Lower leg skin (tissue), 3 donors: Measurements from ENCODE around the gene KCNC1.

Experiments
- CTCF ChIP-seq, 3 donors: fragments of 450-650 bp; IDR thresholded peaks; one replicate each; pipeline ENCODE4 v1.5.1; 2016; ENCODE audit warnings: antibody characterized with exemption in 3 of 3, mild to moderate bottlenecking in 3 of 3, moderate library complexity in 2 of 3
- POLR2A ChIP-seq, 2 donors: fragments of 450-650 bp; IDR thresholded peaks; one replicate each; pipeline ENCODE4 v1.6.1; 2016 to 2017; ENCODE audit warnings: antibody characterized with exemption in 2 of 2, mild to moderate bottlenecking in 1 of 2, moderate library complexity in 1 of 2

- no peak for TF ChIP-seq POLR2A (IDR thresholded peaks at IDR 0.05)
- no peak for TF ChIP-seq CTCF (IDR thresholded peaks at IDR 0.05)
Measured at GRCh38 chr11:17803754-17804334, 69.3 kb downstream of the KCNC1 start.
